ENCODE data around the gene LOXL4.

DNA sequence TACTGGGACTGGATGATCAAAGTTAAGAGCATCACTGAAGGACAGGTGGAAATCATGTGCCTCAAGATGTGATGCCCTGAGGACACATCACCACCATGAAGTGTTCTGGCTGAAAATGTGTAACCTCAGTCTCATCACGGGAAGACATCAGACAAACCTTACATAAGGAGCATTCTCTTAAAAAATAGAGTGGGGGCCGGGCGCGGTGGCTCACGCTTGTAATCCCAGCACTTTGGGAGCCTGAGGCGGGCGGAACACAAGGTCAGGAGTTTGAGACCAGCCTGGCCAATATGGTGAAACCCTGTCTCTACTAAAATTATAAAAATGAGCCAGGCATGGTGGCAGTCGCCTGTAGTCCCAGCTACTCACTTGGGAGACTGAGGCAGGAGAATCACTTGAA lies 65.6 kb downstream of the LOXL4 start:
- TF ChIP-seq, protein P1, sequence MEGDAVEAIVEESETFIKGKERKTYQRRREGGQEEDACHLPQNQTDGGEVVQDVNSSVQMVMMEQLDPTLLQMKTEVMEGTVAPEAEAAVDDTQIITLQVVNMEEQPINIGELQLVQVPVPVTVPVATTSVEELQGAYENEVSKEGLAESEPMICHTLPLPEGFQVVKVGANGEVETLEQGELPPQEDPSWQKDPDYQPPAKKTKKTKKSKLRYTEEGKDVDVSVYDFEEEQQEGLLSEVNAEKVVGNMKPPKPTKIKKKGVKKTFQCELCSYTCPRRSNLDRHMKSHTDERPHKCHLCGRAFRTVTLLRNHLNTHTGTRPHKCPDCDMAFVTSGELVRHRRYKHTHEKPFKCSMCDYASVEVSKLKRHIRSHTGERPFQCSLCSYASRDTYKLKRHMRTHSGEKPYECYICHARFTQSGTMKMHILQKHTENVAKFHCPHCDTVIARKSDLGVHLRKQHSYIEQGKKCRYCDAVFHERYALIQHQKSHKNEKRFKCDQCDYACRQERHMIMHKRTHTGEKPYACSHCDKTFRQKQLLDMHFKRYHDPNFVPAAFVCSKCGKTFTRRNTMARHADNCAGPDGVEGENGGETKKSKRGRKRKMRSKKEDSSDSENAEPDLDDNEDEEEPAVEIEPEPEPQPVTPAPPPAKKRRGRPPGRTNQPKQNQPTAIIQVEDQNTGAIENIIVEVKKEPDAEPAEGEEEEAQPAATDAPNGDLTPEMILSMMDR (IDR thresholded peaks at IDR 0.05) = no peak
- no peak for TF ChIP-seq POLR2A (IDR thresholded peaks at IDR 0.05)

All from stomach (tissue), 4 donors.